Keratinocyte (primary cell): ENCODE data around the gene DSCAML1. TPM values are rescaled to one million over a fixed set of nuclear protein-coding genes. Genes with fewer than 3 reads are reported as not detected.

Experiments used
- DNase-seq: peaks from one replicate; pipeline ENCODE4 v3.0.0-alpha.2; 2011; ENCODE audit warnings: low read depth, missing footprints, low spot score
- FAIRE-seq: peaks from 2 replicates; lab custom pipeline; 2011; peaks lifted over from hg19 to GRCh38; lab: Jason Lieb, UNC
- H2AFZ ChIP-seq: 2 replicates; pipeline ENCODE4 v1.6.0; 2012; ENCODE audit warnings: low read length, control low read depth, inconsistent platforms; ENCODE audit not compliant: control insufficient read depth
- H3K27ac ChIP-seq: 2 replicates; pipeline ENCODE4 v1.5.1; 2011; ENCODE audit warnings: low read length; ENCODE audit not compliant: control insufficient read depth, insufficient read depth
- H3K27me3 ChIP-seq: 3 replicates; pipeline ENCODE4 v1.6.0; 2011; ENCODE audit warnings: low read length; ENCODE audit not compliant: control insufficient read depth, insufficient read depth; ENCODE audit errors: extremely low read depth
- H3K36me3 ChIP-seq, 2 experiments: 2 replicates in 1 of 2; 3 replicates in 1 of 2; pipeline ENCODE4 v1.5.1; 2011; ENCODE audit warnings: low read length in 2 of 2, mild to moderate bottlenecking in 1 of 2; ENCODE audit not compliant: control insufficient read depth in 2 of 2, insufficient read depth in 2 of 2; ENCODE audit errors: extremely low read depth in 1 of 2
- H3K4me1 ChIP-seq: 3 replicates; pipeline ENCODE4 v1.5.1; 2011; ENCODE audit warnings: low read length; ENCODE audit not compliant: control insufficient read depth, insufficient read depth; ENCODE audit errors: extremely low read depth
- H3K4me2 ChIP-seq: 3 replicates; pipeline ENCODE4 v1.6.0; 2011; ENCODE audit warnings: low read depth, low read length; ENCODE audit not compliant: control insufficient read depth, insufficient read depth; ENCODE audit errors: extremely low read depth
- H3K4me3 ChIP-seq, 3 experiments: fragments of 200-600 bp in 1 of 3; sonication (generic) in 1 of 3; 2 replicates in 2 of 3; 3 replicates in 1 of 3; pipeline ENCODE4 v1.5.1; 2011 to 2016; ENCODE audit warnings: low read length in 3 of 3, mild to moderate bottlenecking in 3 of 3, control low read depth in 2 of 3, inconsistent platforms in 1 of 3, low read depth in 1 of 3, mixed read lengths in 1 of 3, mixed run types in 1 of 3, moderate library complexity in 1 of 3; ENCODE audit not compliant: control insufficient read depth in 2 of 3, insufficient read depth in 2 of 3; ENCODE audit errors: extremely low read depth in 1 of 3
- H3K79me2 ChIP-seq: 2 replicates; pipeline ENCODE4 v1.6.0; 2012; ENCODE audit warnings: low read length; ENCODE audit not compliant: control insufficient read depth, insufficient read depth
- H3K9ac ChIP-seq: 3 replicates; pipeline ENCODE4 v1.6.0; 2011; ENCODE audit warnings: low read length; ENCODE audit not compliant: control insufficient read depth, insufficient read depth; ENCODE audit errors: extremely low read depth
- H3K9me1 ChIP-seq: 3 replicates; pipeline ENCODE4 v1.6.0; 2011; ENCODE audit warnings: low read length; ENCODE audit not compliant: control insufficient read depth, insufficient read depth; ENCODE audit errors: extremely low read depth
- H3K9me3 ChIP-seq: 2 replicates; pipeline ENCODE4 v1.5.1; 2012; ENCODE audit warnings: low read depth, low read length; ENCODE audit not compliant: control insufficient read depth
- H4K20me1 ChIP-seq: 3 replicates; pipeline ENCODE4 v1.6.0; 2011; ENCODE audit warnings: low read length; ENCODE audit not compliant: control insufficient read depth, insufficient read depth; ENCODE audit errors: extremely low read depth
- EZH2 ChIP-seq: IDR thresholded peaks from one replicate; pipeline ENCODE4 v1.6.1; 2012; ENCODE audit warnings: inconsistent platforms, mild to moderate bottlenecking, low read length, moderate library complexity
- dilution Hi-C: fragments of 300-500 bp; cut with MboI; formaldehyde crosslinking; loops from one replicate; pipeline ENCODE4 v1.7.0; 2020; ENCODE audit warnings: low sequenced_read_pairs; ENCODE audit not compliant: extremely low pct_ligation_motif_present
- polyA plus RNA-seq, 5 experiments: library from polyadenylated mRNA; depleted of rRNA in 3 of 5; stranded (reverse) in 3 of 5; stranded (forward) in 1 of 5; unstranded in 1 of 5; fragments of >200 nt; gene quantifications; 1 replicate in 1 of 5; 2 replicates in 3 of 5; 3 replicates in 1 of 5; pipeline versions ENCODE4 v1.2.1 to v1.2.3, GENCODE V29; 2011 to 2012; ENCODE audit warnings: missing spikeins in 2 of 5, low read depth in 1 of 5, low replicate concordance in 1 of 5
- TF ChIP-seq, protein P1 (sequence below), 3 experiments: IDR thresholded peaks in 1 of 3; conservative IDR thresholded peaks in 1 of 3; optimal IDR thresholded peaks in 1 of 3; 2 replicates in 2 of 3; 3 replicates in 1 of 3; pipeline versions ENCODE3 to v1.5.1; 2011; ENCODE audit warnings: low read length in 3 of 3, mild to moderate bottlenecking in 3 of 3, moderate library complexity in 2 of 3, control low read depth in 1 of 3, inconsistent platforms in 1 of 3; ENCODE audit not compliant: insufficient read depth in 2 of 3; ENCODE audit errors: extremely low read depth in 1 of 3

Gene DSCAML1
- polyA plus RNA-seq, 1 donor (not counting 4 experiments of a cell fraction or from before 2014, with no cell fraction given), result not detected

DNA sequence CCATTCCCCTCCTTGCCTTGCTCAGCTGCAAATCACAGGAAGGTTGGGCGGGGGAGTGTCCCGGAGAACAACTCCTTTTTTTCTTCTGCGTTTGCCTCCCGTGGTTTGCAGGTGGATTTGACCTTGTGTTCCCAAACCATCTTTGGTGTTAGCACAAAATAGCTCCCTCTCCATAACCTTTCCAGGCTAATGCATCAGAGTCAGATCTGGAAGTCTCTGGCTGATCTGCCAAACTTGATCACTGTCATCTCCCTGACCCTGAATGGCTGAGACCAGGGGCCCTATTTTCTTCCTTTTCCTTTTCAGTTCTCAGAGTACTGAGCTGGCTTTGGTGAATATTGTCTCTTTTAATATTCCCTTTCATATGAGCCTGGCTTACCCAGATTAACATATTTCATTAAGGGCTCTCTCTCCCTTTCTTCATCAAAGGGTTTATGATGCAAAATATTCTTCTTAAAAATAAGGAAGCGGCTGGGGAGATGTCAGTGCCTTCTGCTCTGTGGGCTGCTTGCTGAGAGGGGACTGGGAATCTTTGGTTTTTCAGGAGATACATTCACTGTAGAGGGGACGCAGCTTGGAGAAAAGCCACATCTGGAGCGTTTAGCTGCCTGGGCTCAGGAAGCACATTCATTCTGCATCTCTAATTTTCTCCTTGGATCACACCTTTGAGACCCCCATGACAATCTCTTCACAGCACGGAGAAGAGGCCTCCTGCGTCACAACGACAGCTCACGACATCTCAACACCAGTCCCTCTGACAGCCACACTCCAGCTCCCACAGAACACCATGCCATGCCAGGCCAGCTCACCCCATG lies 321.1 kb downstream of the DSCAML1 start:
- Histone ChIP-seq H3K4me2 (no peak overlapping the region), H3K79me2 (no peaks in the 10 kb centered on the region), H3K9ac (no peak overlapping the region), H3K9me3 (no peaks in the 10 kb centered on the region), H3K27ac (no peak overlapping the region), H3K4me1 (no peaks in the 10 kb centered on the region), H3K9me1 (no peaks in the 10 kb centered on the region), H3K36me3 (no peaks in the 10 kb centered on the region), H3K4me3 (no peak overlapping the region), H2AFZ (no peak overlapping the region), H4K20me1 (no peaks in the 10 kb centered on the region), H3K27me3 (no peaks in the 10 kb centered on the region)
- TF ChIP-seq, protein P1, sequence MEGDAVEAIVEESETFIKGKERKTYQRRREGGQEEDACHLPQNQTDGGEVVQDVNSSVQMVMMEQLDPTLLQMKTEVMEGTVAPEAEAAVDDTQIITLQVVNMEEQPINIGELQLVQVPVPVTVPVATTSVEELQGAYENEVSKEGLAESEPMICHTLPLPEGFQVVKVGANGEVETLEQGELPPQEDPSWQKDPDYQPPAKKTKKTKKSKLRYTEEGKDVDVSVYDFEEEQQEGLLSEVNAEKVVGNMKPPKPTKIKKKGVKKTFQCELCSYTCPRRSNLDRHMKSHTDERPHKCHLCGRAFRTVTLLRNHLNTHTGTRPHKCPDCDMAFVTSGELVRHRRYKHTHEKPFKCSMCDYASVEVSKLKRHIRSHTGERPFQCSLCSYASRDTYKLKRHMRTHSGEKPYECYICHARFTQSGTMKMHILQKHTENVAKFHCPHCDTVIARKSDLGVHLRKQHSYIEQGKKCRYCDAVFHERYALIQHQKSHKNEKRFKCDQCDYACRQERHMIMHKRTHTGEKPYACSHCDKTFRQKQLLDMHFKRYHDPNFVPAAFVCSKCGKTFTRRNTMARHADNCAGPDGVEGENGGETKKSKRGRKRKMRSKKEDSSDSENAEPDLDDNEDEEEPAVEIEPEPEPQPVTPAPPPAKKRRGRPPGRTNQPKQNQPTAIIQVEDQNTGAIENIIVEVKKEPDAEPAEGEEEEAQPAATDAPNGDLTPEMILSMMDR (optimal IDR thresholded peaks at IDR 0.05 in 1 of 3, IDR thresholded peaks at IDR 0.05 in 1 of 3, conservative IDR thresholded peaks at IDR 0.05 in 1 of 3; ENCODE audit: extremely low read depth in 1 of 3, insufficient read depth in 2 of 3, low read length in 3 of 3), result no peak
- no peak for TF ChIP-seq EZH2
- dilution Hi-C loops, result no loop called here
- FAIRE-seq (no peak), DNase-seq (no peak)

DNA sequence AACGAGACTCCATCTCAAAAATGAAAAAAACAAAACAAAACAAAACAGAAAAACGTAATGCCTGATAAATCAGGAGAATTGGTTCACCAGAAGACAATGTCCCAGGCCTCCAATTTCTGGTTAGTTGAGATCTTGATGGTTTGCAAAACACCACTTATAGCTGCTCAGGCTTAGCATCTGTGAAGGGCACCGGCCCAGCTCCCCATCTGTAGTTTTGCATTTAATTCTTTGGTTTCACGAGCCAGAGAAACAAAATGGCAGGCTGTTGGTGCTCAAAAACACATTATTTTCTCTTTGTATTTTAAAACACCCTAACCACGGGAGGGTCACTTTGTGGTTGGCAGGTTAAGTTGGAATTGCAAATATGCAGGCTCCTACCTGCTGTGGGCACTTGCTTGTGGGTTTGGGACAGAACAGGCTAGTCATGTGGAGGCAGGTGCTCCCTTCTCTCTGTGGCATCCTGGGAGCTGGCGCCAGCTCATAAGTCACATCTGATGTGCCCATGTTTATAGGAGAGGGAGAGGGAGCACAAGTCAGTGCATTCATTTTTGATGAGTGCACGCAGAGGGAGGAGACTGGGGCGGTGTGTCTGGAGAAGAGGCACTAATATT lies 323.4 kb downstream of the DSCAML1 start:
- Histone ChIP-seq H2AFZ (no peak overlapping the region), H3K4me2 (no peak overlapping the region), H3K9ac (no peak overlapping the region), H3K27me3 (peaks cover 9% of the 10 kb centered on the region), H3K9me1 (no peaks in the 10 kb centered on the region), H3K79me2 (no peaks in the 10 kb centered on the region), H3K4me3 (no peak overlapping the region), H3K9me3 (no peaks in the 10 kb centered on the region), H3K4me1 (no peaks in the 10 kb centered on the region), H3K36me3 (no peaks in the 10 kb centered on the region), H4K20me1 (no peaks in the 10 kb centered on the region), H3K27ac (no peak overlapping the region)
- TF ChIP-seq, protein P1 (optimal IDR thresholded peaks at IDR 0.05 in 1 of 3, IDR thresholded peaks at IDR 0.05 in 1 of 3, conservative IDR thresholded peaks at IDR 0.05 in 1 of 3; ENCODE audit: extremely low read depth in 1 of 3, insufficient read depth in 2 of 3, low read length in 3 of 3), result no peak
- no peak for TF ChIP-seq EZH2
- DNase-seq (no peak), FAIRE-seq (no peak)
- dilution Hi-C loops, result no loop called here
